ENCODE data around the gene TMEM238. TPM values are rescaled to one million over a fixed set of nuclear protein-coding genes. Genes with fewer than 3 reads are reported as not detected.

The TMEM238 gene
- total and polyA plus RNA-seq, 8 donors = 0.75 to 504 (median 5.4) TPM; not detected in 3

DNA sequence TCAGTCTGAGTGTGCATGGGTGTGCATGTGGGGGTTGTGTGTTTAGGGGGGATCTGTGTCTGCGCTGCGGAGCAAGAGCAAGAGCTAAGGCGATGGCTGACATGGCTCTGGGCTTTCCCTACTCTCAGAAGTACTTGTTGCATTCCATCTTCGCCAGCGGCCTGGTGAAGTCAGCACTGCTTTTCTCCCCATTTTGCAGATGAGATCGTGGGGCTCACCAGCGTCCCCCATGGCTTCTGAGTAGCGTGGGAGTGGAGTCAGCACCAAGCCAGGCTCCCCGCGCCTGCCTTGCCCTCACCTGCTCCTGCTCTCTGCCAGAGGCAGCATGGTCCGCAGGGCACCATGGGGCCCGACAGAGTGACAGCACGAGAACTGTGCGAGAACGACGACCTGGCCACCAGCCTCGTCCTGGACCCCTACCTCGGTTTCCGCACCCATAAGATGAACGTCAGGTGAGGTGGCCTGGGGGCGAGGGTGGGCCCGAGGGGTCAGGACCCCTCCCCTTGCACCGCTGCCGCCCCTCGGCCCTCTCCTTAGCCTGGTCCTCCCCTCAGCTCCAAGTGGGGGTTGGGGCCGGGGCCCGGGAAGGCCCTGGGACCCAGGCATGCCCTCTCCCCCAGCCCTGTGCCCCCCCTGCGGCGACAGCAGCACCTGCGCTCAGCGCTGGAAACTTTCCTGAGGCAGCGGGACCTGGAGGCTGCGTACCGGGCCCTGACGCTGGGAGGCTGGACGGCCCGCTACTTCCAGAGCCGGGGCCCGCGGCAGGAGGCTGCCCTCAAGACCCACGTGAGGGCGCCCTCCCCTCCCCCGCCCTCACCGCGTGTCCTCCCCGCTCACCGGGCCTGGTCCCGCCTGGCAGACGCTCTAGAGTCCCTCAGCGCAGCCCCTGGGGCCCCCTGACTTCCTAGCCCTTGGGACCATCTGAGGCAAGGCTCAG lies 42.2 kb downstream of the TMEM238 start:
- Histone ChIP-seq H3K27me3 (no peaks in the 10 kb centered on the region), H3K9me3 (no peaks in the 10 kb centered on the region), H3K4me3 (peak overlapping the region; percentile 65 to 89 (median 78)), H3K36me3 (peaks cover 16 to 45% (median 33%) of the 10 kb centered on the region in 4 donors), H3K4me1 (peaks cover 17 to 47% (median 42%) of the 10 kb centered on the region in 4 donors), H3K27ac (no peak overlapping the region)
- DNase-seq = no peak
- 80 to 90% (median 88%) methylated on average over 18 to 50 of the region's 50 CpGs for WGBS, 5 donors
- no peak for TF ChIP-seq EP300 (IDR thresholded peaks at IDR 0.05)
- no peak for TF ChIP-seq POLR2A (IDR thresholded peaks at IDR 0.05)
- no peak for TF ChIP-seq CTCF (IDR thresholded peaks at IDR 0.05)
- TF ChIP-seq POLR2AphosphoS5 (IDR thresholded peaks at IDR 0.05) = no peak
- intact Hi-C loops (cut with DNase I; ENCODE audit: low total_unique reads) = no loop called here

- Histone ChIP-seq H3K27ac (peak overlapping the region in 4 of 5 donors; percentile 95 to 97 (median 96)), H3K9me3 (no peaks in the 10 kb centered on the region), H3K27me3 (no peaks in the 10 kb centered on the region), H3K4me1 (peaks cover 17 to 44% (median 41%) of the 10 kb centered on the region in 4 donors), H3K36me3 (peaks cover 12 to 39% (median 26%) of the 10 kb centered on the region in 4 donors), H3K4me3 (peak overlapping the region; percentile 65 to 89 (median 78))
- intact Hi-C loops (cut with DNase I; ENCODE audit: low total_unique reads) = no loop called here
- peak; percentile 77 to 94 for DNase-seq
- WGBS, 5 donors = 0 to 8% (median 3%) methylated on average over 9 to 15 of the region's 15 CpGs
- TF ChIP-seq POLR2A (IDR thresholded peaks at IDR 0.05) (no peak), CTCF (IDR thresholded peaks at IDR 0.05) (no peak), POLR2AphosphoS5 (IDR thresholded peaks at IDR 0.05) (no peak), EP300 (IDR thresholded peaks at IDR 0.05) (no peak)
These were observed 42.9 kb downstream of the TMEM238 start for GRCh38 chr19:55341171-55341588.

GRCh38 chr19:55340784-55341147 lies 43.3 kb downstream of the TMEM238 start:
- intact Hi-C loops (cut with DNase I; ENCODE audit: low total_unique reads) = no loop called here
- H3K36me3 ChIP-seq = peaks cover 12 to 39% (median 25%) of the 10 kb centered on the region in 4 donors
- peaks cover 17 to 40% (median 37%) of the 10 kb centered on the region in 4 donors for H3K4me1 ChIP-seq
- H3K4me3 ChIP-seq = peak overlapping the region; percentile 65 to 89 (median 78)
- TF ChIP-seq POLR2AphosphoS5 (IDR thresholded peaks at IDR 0.05) = no peak
- no peak for TF ChIP-seq POLR2A (IDR thresholded peaks at IDR 0.05)
- TF ChIP-seq CTCF (IDR thresholded peaks at IDR 0.05) = no peak
- no peak for TF ChIP-seq EP300 (IDR thresholded peaks at IDR 0.05)
- H3K9me3 ChIP-seq = no peaks in the 10 kb centered on the region
- no peaks in the 10 kb centered on the region for H3K27me3 ChIP-seq
- peak in 1 of 2 donors; percentile 76 for DNase-seq
- H3K27ac ChIP-seq = peak overlapping the region; percentile 71 to 97 (median 96)
- 0 to 3% (median 1%) methylated on average over 21 to 24 of the region's 24 CpGs for WGBS, 5 donors

GRCh38 chr19:55339889-55340783 lies 44.0 kb downstream of the TMEM238 start:
- H3K4me1 ChIP-seq = peaks cover 17 to 36% (median 32%) of the 10 kb centered on the region in 4 donors
- peak overlapping the region; percentile 65 to 89 (median 78) for H3K4me3 ChIP-seq
- peak overlapping the region; percentile 71 to 97 (median 96) for H3K27ac ChIP-seq
- 2 to 4% (median 2%) methylated on average over 19 to 44 of the region's 44 CpGs for WGBS, 5 donors
- DNase-seq = peak in 1 of 2 donors; percentile 76
- H3K36me3 ChIP-seq = peaks cover 12 to 34% (median 25%) of the 10 kb centered on the region in 4 donors
- intact Hi-C loops (cut with DNase I; ENCODE audit: low total_unique reads) = no loop called here
- peaks cover 0 to under 1% (median 0%) of the 10 kb centered on the region in 3 donors for H3K27me3 ChIP-seq
- no peaks in the 10 kb centered on the region for H3K9me3 ChIP-seq
- TF ChIP-seq POLR2AphosphoS5 (IDR thresholded peaks at IDR 0.05) = peak in 2 of 3 donors; percentile 96 to 99
- peak in 2 of 4 donors; percentile 79 to 93 for TF ChIP-seq POLR2A (IDR thresholded peaks at IDR 0.05)
- no peak for TF ChIP-seq CTCF (IDR thresholded peaks at IDR 0.05)
